Measurements from ENCODE around the gene TXNDC11. TPM values are rescaled to one million over a fixed set of nuclear protein-coding genes. Genes with fewer than 3 reads are reported as not detected.

TXNDC11 gene
- total RNA-seq, 1 experiment from 2014 or later = 11.1 TPM

DNA sequence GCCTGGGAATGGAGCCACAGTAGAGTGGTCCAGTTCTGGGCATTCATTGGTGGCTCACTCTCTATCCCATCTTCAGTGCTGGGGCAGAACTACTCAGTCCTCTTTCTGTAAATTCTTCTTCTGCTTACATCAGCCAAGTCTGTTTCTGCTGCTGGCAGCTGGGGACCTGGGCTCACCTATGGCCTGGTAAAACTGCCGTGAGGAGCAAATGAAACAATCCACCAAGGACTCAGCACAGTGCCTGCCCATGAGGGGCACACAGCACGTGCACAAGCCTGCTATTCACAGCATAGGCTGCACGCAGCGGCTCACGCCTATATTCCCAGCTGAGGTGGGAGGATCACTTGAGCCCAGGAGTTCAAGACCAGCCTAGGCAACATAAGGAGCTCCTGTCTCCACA lies 105.3 kb downstream of the TXNDC11 start:
- H3K27ac Mint-ChIP-seq = peak overlapping the region; percentile 95
- CTCF ChIA-PET = interaction anchor here (1.0 to 3.7 kb wide), 6 partner anchors 15 to 250 kb away, joined by 5 to 28 read pairs (median 6); no protein-coding TSS in a partner anchor
- H3K4me1 Mint-ChIP-seq = peaks cover 29% of the 10 kb centered on the region
- TF ChIP-seq GABPB1 (CRISPR knock-in tag; IDR thresholded peaks at IDR 0.05) = 0 out of 2 replicates have a peak, but pooled peaks have one; percentile 24
- TF ChIP-seq, protein P1, sequence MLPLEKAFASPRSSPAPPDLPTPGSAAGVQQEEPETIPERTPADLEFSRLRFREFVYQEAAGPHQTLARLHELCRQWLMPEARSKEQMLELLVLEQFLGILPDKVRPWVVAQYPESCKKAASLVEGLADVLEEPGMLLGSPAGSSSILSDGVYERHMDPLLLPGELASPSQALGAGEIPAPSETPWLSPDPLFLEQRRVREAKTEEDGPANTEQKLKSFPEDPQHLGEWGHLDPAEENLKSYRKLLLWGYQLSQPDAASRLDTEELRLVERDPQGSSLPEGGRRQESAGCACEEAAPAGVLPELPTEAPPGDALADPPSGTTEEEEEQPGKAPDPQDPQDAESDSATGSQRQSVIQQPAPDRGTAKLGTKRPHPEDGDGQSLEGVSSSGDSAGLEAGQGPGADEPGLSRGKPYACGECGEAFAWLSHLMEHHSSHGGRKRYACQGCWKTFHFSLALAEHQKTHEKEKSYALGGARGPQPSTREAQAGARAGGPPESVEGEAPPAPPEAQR (CRISPR knock-in tag; IDR thresholded peaks at IDR 0.05) = no peak
- no peak for DNase-seq (ENCODE audit: low spot score)
- peaks cover 12% of the 10 kb centered on the region for H3K27me3 Mint-ChIP-seq (ENCODE audit: low read depth)
- H3K36me3 Mint-ChIP-seq = no peaks in the 10 kb centered on the region
- H3K4me3 Mint-ChIP-seq = no peak overlapping the region
- no peaks in the 10 kb centered on the region for H3K9me3 Mint-ChIP-seq
- POLR2A ChIA-PET = interaction anchor here (2.7 kb wide), 1 partner anchor 51 kb away, joined by 10 read pairs; the partner anchor contains the start of gene LITAF
- ATAC-seq = no peak

DNA sequence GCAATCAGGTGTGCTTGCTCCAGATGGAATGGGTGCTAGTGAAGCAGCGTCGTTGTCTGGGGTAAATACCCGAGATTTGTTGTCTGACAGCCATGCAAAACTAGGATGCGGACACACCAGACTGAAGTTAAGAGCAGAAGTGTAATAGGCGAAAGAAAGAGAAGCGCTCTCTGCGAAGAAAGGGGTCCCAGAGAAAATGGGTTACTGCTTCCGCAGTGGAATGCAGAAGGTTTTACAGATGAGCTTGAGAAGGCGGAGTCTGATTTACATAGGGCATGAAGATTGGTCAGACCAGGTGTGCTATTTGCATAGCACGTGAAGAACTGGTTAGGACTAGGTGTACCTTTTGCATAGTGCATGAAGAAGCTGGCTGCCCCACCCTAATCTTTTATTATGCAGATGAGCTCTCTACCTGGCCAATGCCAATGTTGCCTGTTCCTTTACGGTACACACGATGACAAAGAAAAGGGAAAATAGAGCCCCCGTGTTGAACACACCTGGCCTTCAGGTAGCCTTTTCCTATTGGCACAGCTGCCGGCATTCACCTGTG lies 106.4 kb downstream of the TXNDC11 start:
- ChIA-PET CTCF (interaction anchor here (0.6 to 3.7 kb wide), 25 partner anchors 13 to 381 kb away, joined by 3 to 28 read pairs (median 4); no protein-coding TSS in a partner anchor), POLR2A (interaction anchor here (0.6 to 2.7 kb wide), 14 partner anchors 18 to 246 kb away, joined by 3 to 10 read pairs (median 5); partner anchors contain the start of genes LITAF, SNN and ZC3H7A)
- peaks cover 29% of the 10 kb centered on the region for H3K4me1 Mint-ChIP-seq
- ATAC-seq = peak; percentile 95
- peak overlapping the region; percentile 98 for H3K27ac Mint-ChIP-seq
- no peaks in the 10 kb centered on the region for H3K9me3 Mint-ChIP-seq
- TF ChIP-seq, protein P2, sequence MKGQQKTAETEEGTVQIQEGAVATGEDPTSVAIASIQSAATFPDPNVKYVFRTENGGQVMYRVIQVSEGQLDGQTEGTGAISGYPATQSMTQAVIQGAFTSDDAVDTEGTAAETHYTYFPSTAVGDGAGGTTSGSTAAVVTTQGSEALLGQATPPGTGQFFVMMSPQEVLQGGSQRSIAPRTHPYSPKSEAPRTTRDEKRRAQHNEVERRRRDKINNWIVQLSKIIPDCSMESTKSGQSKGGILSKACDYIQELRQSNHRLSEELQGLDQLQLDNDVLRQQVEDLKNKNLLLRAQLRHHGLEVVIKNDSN (CRISPR knock-in tag; IDR thresholded peaks at IDR 0.05) = peak; percentile 69; the same call in 1 of the 2 replicates
- TF ChIP-seq, protein P3, sequence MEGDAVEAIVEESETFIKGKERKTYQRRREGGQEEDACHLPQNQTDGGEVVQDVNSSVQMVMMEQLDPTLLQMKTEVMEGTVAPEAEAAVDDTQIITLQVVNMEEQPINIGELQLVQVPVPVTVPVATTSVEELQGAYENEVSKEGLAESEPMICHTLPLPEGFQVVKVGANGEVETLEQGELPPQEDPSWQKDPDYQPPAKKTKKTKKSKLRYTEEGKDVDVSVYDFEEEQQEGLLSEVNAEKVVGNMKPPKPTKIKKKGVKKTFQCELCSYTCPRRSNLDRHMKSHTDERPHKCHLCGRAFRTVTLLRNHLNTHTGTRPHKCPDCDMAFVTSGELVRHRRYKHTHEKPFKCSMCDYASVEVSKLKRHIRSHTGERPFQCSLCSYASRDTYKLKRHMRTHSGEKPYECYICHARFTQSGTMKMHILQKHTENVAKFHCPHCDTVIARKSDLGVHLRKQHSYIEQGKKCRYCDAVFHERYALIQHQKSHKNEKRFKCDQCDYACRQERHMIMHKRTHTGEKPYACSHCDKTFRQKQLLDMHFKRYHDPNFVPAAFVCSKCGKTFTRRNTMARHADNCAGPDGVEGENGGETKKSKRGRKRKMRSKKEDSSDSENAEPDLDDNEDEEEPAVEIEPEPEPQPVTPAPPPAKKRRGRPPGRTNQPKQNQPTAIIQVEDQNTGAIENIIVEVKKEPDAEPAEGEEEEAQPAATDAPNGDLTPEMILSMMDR (IDR thresholded peaks at IDR 0.05) = no peak
- TF ChIP-seq USF2 (CRISPR knock-in tag; IDR thresholded peaks at IDR 0.05) (peak; percentile 68), NR1H2 (CRISPR knock-in tag; IDR thresholded peaks at IDR 0.05) (no peak)
- H3K36me3 Mint-ChIP-seq = no peaks in the 10 kb centered on the region
- H3K4me3 Mint-ChIP-seq = peak overlapping the region; percentile 65
- DNase-seq (ENCODE audit: low spot score) = peak; percentile 66
- H3K27me3 Mint-ChIP-seq (ENCODE audit: low read depth) = peaks cover 12% of the 10 kb centered on the region

- Mint-ChIP-seq H3K4me3 (peak overlapping the region; percentile 65), H3K9me3 (no peaks in the 10 kb centered on the region), H3K4me1 (peaks cover 26% of the 10 kb centered on the region), H3K27me3 (ENCODE audit: low read depth) (peaks cover 12% of the 10 kb centered on the region), H3K27ac (peak overlapping the region; percentile 98), H3K36me3 (no peaks in the 10 kb centered on the region)
- DNase-seq (ENCODE audit: low spot score) (no peak), ATAC-seq (peak; percentile 38)
- POLR2A ChIA-PET = interaction anchor here (0.8 to 2.7 kb wide), 9 partner anchors 17 to 233 kb away, joined by 3 to 10 read pairs (median 5); partner anchors contain the start of genes LITAF, SNN and ZC3H7A
- CTCF ChIA-PET = interaction anchor here (0.8 to 3.7 kb wide), 19 partner anchors 13 to 380 kb away, joined by 3 to 28 read pairs (median 5); no protein-coding TSS in a partner anchor
- TF ChIP-seq RORB (CRISPR knock-in tag; IDR thresholded peaks at IDR 0.05) (no peak), MAX (CRISPR knock-in tag; IDR thresholded peaks at IDR 0.05) (no peak), GTF2I (CRISPR knock-in tag; conservative IDR thresholded peaks at IDR 0.05) (peak; percentile 58; the same call in 1 of the 2 replicates), STAT6 (CRISPR knock-in tag; conservative IDR thresholded peaks at IDR 0.05; ENCODE audit: low read depth) (0 out of 2 replicates have a peak, but pooled peaks have one; percentile 25)
These were observed 106.9 kb downstream of the TXNDC11 start for GRCh38 chr16:11635679-11636171.
